Thyroid gland (tissue), 4 donors: Measurements from ENCODE around the gene PRKRIP1.

Source experiments
- CTCF ChIP-seq, 6 experiments: fragments of 200-600 bp in 3 of 6; fragments of 450-650 bp in 3 of 6; sonication (generic) in 3 of 6; IDR thresholded peaks; one replicate each; pipeline ENCODE4 v1.5.1; 2016 to 2019; ENCODE audit warnings: antibody characterized with exemption in 6 of 6, mild to moderate bottlenecking in 2 of 6, inconsistent platforms in 1 of 6, moderate library complexity in 1 of 6
- POLR2A ChIP-seq, 2 donors: fragments of 450-650 bp; IDR thresholded peaks; one replicate each; pipeline ENCODE4 v1.6.1; 2017; ENCODE audit warnings: antibody characterized with exemption in 2 of 2, mild to moderate bottlenecking in 2 of 2, moderate library complexity in 1 of 2

GRCh38 chr7:102387064-102387463 lies 9.1 kb upstream of the PRKRIP1 start:
- TF ChIP-seq CTCF (IDR thresholded peaks at IDR 0.05) (no peak), POLR2A (IDR thresholded peaks at IDR 0.05) (no peak)
